Endodermal cell (in vitro differentiated cells): Measurements from ENCODE around the gene ATP5IF1. TPM values are rescaled to one million over a fixed set of nuclear protein-coding genes. Genes with fewer than 3 reads are reported as not detected.

Source experiments
- DNase-seq: peaks from one replicate; pipeline ENCODE4 v3.0.0-alpha.2; 2017
- H3K27ac ChIP-seq: 2 replicates; pipeline ENCODE4 v1.5.1; 2013; ENCODE audit warnings: mild to moderate bottlenecking, low read depth, low read length, moderate library complexity
- H3K27me3 ChIP-seq: 2 replicates; pipeline ENCODE4 v1.6.1; 2013; ENCODE audit warnings: mild to moderate bottlenecking, low read length, moderate library complexity; ENCODE audit not compliant: insufficient read depth, control insufficient read depth, poor library complexity, severe bottlenecking
- H3K36me3 ChIP-seq: 2 replicates; pipeline ENCODE4 v1.7.0; 2013; ENCODE audit warnings: mild to moderate bottlenecking, low read length, moderate library complexity; ENCODE audit not compliant: control insufficient read depth, insufficient read depth
- H3K4me1 ChIP-seq: one replicate; pipeline ENCODE4 v1.7.0; 2013; ENCODE audit warnings: low read length; ENCODE audit not compliant: control insufficient read depth, insufficient read depth
- H3K4me3 ChIP-seq: 2 replicates; pipeline ENCODE4 v1.5.1; 2013; ENCODE audit warnings: mild to moderate bottlenecking, low read length, moderate library complexity
- H3K9ac ChIP-seq: 2 replicates; pipeline ENCODE4 v1.6.1; 2013; ENCODE audit warnings: mild to moderate bottlenecking, low read length, moderate library complexity; ENCODE audit not compliant: poor library complexity, severe bottlenecking; ENCODE audit errors: extremely low read depth
- H3K9me3 ChIP-seq: 2 replicates; pipeline ENCODE4 v1.6.1; 2013; ENCODE audit warnings: mild to moderate bottlenecking, low read length, moderate library complexity; ENCODE audit not compliant: control insufficient read depth
- H3K27ac Mint-ChIP-seq: 2 replicates; pipeline ENCODE4 v1.8.0; 2020; ENCODE audit warnings: mixed read lengths
- H3K27me3 Mint-ChIP-seq: 2 replicates; pipeline ENCODE4 v1.8.0; 2021; ENCODE audit warnings: mild to moderate bottlenecking, mixed read lengths; ENCODE audit not compliant: insufficient read depth
- H3K36me3 Mint-ChIP-seq: 2 replicates; pipeline ENCODE4 v1.8.0; 2020; ENCODE audit warnings: low read depth, mixed read lengths
- H3K4me1 Mint-ChIP-seq: 2 replicates; pipeline ENCODE4 v1.8.0; 2020; ENCODE audit warnings: mixed read lengths
- H3K4me3 Mint-ChIP-seq: 2 replicates; pipeline ENCODE4 v1.8.0; 2020; ENCODE audit warnings: mild to moderate bottlenecking, moderate library complexity, mixed read lengths
- H3K9me3 Mint-ChIP-seq: 2 replicates; pipeline ENCODE4 v1.8.0; 2020; ENCODE audit warnings: mild to moderate bottlenecking, mixed read lengths
- CTCF ChIP-seq: fragments of 200-600 bp; sonication (generic); conservative IDR thresholded peaks from 2 replicates; pipeline ENCODE4 v1.5.0; 2021; ENCODE audit warnings: antibody characterized with exemption, mild to moderate bottlenecking
- WGBS, 2 experiments: methylation state at CpG; one replicate each; pipeline versions ENCODE4 v1.1.5 to v1.1.7; 2013; ENCODE audit warnings: missing lambda C conversion rate in 2 of 2, mixed read lengths in 1 of 2; ENCODE audit not compliant: insufficient coverage in 1 of 2, insufficient read length in 1 of 2; 5-methylcytosine and 5-hydroxymethylcytosine counted together
- total RNA-seq, 2 donors: library from RNA; stranded (reverse); fragmentation: NEBNext Ultra II Directional in 1 of 2; extraction: Animal tissue kit (Norgen Biotek cat#: 25700) in 1 of 2; gene quantifications; 2 replicates in 1 of 2; 3 replicates in 1 of 2; pipeline ENCODE4 v1.2.1, GENCODE V29; 2021

The ATP5IF1 gene
- total RNA-seq, 2 donors from 2014 or later: 182 to 222 TPM

DNA sequence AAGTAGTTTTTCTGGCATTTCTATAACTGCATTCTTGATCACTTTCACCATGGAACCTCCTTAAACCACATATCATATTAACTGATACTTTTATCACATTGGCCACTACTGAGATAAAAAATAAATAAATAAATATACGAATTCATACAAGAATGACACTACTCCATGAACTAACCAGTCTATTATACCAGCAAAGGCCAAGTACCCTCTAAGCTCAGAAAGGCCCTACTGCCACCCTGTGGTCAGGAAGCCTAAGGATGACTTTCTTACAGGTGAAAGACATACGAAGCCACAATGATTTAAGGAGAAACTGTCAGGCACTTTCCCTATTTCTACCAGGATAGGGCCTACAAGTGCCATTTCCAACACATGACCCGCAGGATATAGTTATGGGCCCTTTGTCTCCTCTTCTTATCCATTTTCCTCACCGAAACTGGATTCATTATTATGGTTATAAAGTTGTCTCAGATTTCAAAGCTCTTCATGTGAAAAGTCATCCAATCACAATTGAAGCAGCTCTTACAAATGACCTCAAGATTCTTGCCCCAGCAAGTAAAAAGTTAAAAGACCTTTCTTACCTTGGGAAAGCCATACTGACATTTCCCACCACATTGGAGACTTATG is 27.0 kb upstream of the ATP5IF1 start:
- no peak overlapping the region for H3K27ac Mint-ChIP-seq

GRCh38 chr1:28209700-28210099 is 26.2 kb upstream of the ATP5IF1 start:
- Mint-ChIP-seq H3K27ac (no peak overlapping the region), H3K9me3 (no peaks in the 10 kb centered on the region), H3K36me3 (peaks cover 41% of the 10 kb centered on the region), H3K4me3 (no peak overlapping the region), H3K27me3 (no peaks in the 10 kb centered on the region), H3K4me1 (no peaks in the 10 kb centered on the region)
- TF ChIP-seq CTCF: no peak
- no peaks in the 10 kb centered on the region for H3K27me3 ChIP-seq
- DNase-seq: no peak
- no peaks in the 10 kb centered on the region for H3K4me1 ChIP-seq
- H3K9ac ChIP-seq: no peak overlapping the region
- no peak overlapping the region for H3K4me3 ChIP-seq
- no peaks in the 10 kb centered on the region for H3K9me3 ChIP-seq
- peaks cover 75% of the 10 kb centered on the region for H3K36me3 ChIP-seq
- WGBS, 2 experiments: 90 to 100% methylated on average over 1 of the region's 1 CpG
- no peak overlapping the region for H3K27ac ChIP-seq

More for the DNA sequence above, 27.0 kb upstream of the ATP5IF1 start:
- TF ChIP-seq CTCF: peak; percentile 93
- no peaks in the 10 kb centered on the region for H3K9me3 Mint-ChIP-seq
- peak; percentile 84 for DNase-seq
- H3K27ac ChIP-seq: no peak overlapping the region
- H3K9me3 ChIP-seq: no peaks in the 10 kb centered on the region
- no peak overlapping the region for H3K4me3 Mint-ChIP-seq
- no peak overlapping the region for H3K9ac ChIP-seq
- no peaks in the 10 kb centered on the region for H3K27me3 Mint-ChIP-seq
- peaks cover 76% of the 10 kb centered on the region for H3K36me3 ChIP-seq
- peaks cover 44% of the 10 kb centered on the region for H3K36me3 Mint-ChIP-seq
- H3K4me1 ChIP-seq: no peaks in the 10 kb centered on the region
- WGBS, 2 experiments: 67 to 71% methylated on average over 2 to 4 of the region's 4 CpGs
- H3K4me1 Mint-ChIP-seq: no peaks in the 10 kb centered on the region
- H3K4me3 ChIP-seq: no peak overlapping the region
- H3K27me3 ChIP-seq: no peaks in the 10 kb centered on the region

- Histone ChIP-seq H3K4me3 (no peak overlapping the region), H3K4me1 (no peaks in the 10 kb centered on the region), H3K36me3 (peaks cover 61% of the 10 kb centered on the region), H3K9ac (no peak overlapping the region), H3K9me3 (no peaks in the 10 kb centered on the region), H3K27me3 (no peaks in the 10 kb centered on the region), H3K27ac (no peak overlapping the region)
- peaks cover 44% of the 10 kb centered on the region for H3K36me3 Mint-ChIP-seq
- no peaks in the 10 kb centered on the region for H3K4me1 Mint-ChIP-seq
- H3K4me3 Mint-ChIP-seq: no peak overlapping the region
- H3K9me3 Mint-ChIP-seq: no peaks in the 10 kb centered on the region
- DNase-seq: no peak
- no peak for TF ChIP-seq CTCF
- H3K27me3 Mint-ChIP-seq: no peaks in the 10 kb centered on the region
- H3K27ac Mint-ChIP-seq: no peak overlapping the region
- WGBS, 2 experiments: 71 to 78% methylated on average over 2 of the region's 2 CpGs
Observed at GRCh38 chr1:28213315-28213714, 22.6 kb upstream of the ATP5IF1 start.
